Peyer's patch (tissue), 4 donors: Measurements from ENCODE around the gene TCF7. TPM values are rescaled to one million over a fixed set of nuclear protein-coding genes. Genes with fewer than 3 reads are reported as not detected.

Experiments used
- DNase-seq, 3 donors: peaks; one replicate each; pipeline ENCODE4 v3.0.0-alpha.2; 2017 to 2019
- H3K27ac ChIP-seq, 4 donors: fragments of 200-600 bp; sonication (generic); one replicate each; pipeline ENCODE4 v1.5.1; 2016 to 2019
- H3K27me3 ChIP-seq, 2 donors: fragments of 200-600 bp; sonication (generic); one replicate each; pipeline ENCODE4 v1.5.1; 2019
- H3K36me3 ChIP-seq, 3 donors: fragments of 200-600 bp; sonication (generic); one replicate each; pipeline ENCODE4 v1.5.1; 2016 to 2019
- H3K4me1 ChIP-seq, 4 donors: fragments of 200-600 bp; sonication (generic); one replicate each; pipeline ENCODE4 v1.5.1; 2016 to 2019
- H3K4me3 ChIP-seq, 4 donors: fragments of 200-600 bp; sonication (generic); 1 replicate in 3 of 4; 2 replicates in 1 of 4; pipeline ENCODE4 v1.5.1; 2016 to 2019; ENCODE audit warnings: mild to moderate bottlenecking in 1 of 4
- H3K9me3 ChIP-seq, 4 donors: fragments of 200-600 bp; sonication (generic); one replicate each; pipeline ENCODE4 v1.5.1; 2016 to 2019; ENCODE audit warnings: mild to moderate bottlenecking in 1 of 4
- POLR2A ChIP-seq, 2 donors: fragments of 450-650 bp; IDR thresholded peaks; one replicate each; pipeline ENCODE4 v1.5.1; 2017; ENCODE audit warnings: antibody characterized with exemption in 2 of 2, mild to moderate bottlenecking in 2 of 2, moderate library complexity in 2 of 2
- total RNA-seq, 4 donors: library from RNA; depleted of rRNA; stranded (reverse); fragments of >200 nt; gene quantifications; one replicate each; pipeline ENCODE4 v1.1.0, GENCODE V29; 2016
- TF ChIP-seq, protein P1 (sequence below), 6 experiments: fragments of 450-650 bp in 4 of 6; fragments of 200-600 bp in 2 of 6; sonication (generic) in 1 of 6; IDR thresholded peaks; one replicate each; pipeline ENCODE4 v1.5.1; 2017 to 2019; ENCODE audit warnings: antibody characterized with exemption in 6 of 6, mild to moderate bottlenecking in 3 of 6, moderate library complexity in 1 of 6

The TCF7 gene
- total RNA-seq, 4 donors from 2014 or later = 11.8 to 32.2 (median 22.0) TPM

DNA sequence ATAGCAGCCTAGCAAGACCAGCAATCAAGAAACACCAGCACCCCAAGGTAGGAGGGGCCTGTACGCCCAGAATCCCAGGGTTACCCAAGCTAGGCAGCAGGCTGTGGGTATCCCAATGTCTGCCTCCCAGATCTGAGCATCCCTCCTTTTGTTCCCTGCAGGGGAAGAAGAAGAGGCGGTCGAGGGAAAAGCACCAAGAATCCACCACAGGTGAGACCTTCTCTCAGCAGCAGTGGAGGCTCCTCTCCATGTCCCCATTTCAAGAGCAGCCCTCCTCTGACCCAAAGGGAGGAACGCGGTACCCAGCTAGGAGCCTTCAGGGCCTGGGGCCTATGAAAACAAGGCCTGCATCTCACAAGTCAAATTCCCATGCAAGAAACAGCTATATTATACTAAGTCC, 28.9 kb downstream of the TCF7 start:
- no peak for DNase-seq
- Histone ChIP-seq H3K4me1 (peaks cover 0 to 7% (median 3%) of the 10 kb centered on the region in 4 donors), H3K9me3 (no peaks in the 10 kb centered on the region), H3K27me3 (no peaks in the 10 kb centered on the region), H3K27ac (no peak overlapping the region), H3K4me3 (no peak overlapping the region), H3K36me3 (peaks cover 0 to 78% (median 0%) of the 10 kb centered on the region in 3 donors)
- no peak for TF ChIP-seq POLR2A (IDR thresholded peaks at IDR 0.05)
- TF ChIP-seq, protein P1, sequence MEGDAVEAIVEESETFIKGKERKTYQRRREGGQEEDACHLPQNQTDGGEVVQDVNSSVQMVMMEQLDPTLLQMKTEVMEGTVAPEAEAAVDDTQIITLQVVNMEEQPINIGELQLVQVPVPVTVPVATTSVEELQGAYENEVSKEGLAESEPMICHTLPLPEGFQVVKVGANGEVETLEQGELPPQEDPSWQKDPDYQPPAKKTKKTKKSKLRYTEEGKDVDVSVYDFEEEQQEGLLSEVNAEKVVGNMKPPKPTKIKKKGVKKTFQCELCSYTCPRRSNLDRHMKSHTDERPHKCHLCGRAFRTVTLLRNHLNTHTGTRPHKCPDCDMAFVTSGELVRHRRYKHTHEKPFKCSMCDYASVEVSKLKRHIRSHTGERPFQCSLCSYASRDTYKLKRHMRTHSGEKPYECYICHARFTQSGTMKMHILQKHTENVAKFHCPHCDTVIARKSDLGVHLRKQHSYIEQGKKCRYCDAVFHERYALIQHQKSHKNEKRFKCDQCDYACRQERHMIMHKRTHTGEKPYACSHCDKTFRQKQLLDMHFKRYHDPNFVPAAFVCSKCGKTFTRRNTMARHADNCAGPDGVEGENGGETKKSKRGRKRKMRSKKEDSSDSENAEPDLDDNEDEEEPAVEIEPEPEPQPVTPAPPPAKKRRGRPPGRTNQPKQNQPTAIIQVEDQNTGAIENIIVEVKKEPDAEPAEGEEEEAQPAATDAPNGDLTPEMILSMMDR (IDR thresholded peaks at IDR 0.05) = no peak

DNA sequence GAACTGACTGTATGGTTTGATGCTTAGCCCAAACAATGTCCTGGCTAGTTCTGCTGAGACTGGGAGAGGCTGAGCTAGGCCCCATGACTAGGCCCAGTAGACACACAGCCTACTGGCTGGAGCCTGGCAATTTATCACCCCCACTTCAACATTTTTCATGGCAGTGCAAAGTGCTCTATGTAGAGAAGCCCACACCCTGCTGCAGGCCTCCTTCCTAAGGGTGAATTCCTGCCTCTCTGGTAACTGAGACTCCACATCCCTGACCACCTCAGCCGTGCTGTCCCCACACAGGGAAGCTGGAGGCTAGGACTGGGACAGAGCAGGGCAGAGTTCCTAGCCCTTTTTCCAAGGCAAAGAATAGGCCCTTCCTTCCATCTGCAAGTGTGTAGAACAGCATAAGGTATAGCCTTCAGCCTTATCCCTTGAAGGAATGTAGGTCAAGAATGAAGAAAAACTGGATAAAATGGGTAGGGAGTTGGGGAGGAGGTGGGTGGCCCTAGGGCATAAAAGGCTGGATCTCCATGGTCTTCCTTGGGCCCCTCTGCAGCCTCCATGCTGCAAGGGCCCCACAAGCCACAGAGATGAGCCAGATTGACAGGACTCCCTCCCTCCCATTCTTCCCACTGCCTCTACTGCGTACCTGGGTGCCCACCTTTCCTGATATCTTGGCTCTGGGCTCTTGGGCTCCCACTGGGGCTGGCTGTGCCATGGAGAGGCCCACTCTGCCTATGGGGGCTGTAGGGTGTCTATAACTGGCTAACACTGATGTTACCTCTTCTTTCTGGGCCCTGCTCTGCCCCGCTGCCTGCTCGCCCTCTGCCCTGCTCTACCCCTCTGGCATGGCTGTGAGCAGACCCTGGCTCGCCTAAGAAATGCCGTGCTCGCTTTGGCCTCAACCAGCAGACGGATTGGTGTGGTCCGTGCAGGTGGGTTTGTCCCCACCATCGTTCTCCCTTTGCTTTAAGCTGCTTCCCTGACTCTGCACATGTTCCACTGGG, 29.8 kb downstream of the TCF7 start:
- no peaks in the 10 kb centered on the region for H3K27me3 ChIP-seq
- no peak overlapping the region for H3K4me3 ChIP-seq
- no peak for DNase-seq
- peaks cover 0 to 7% (median 3%) of the 10 kb centered on the region in 4 donors for H3K4me1 ChIP-seq
- no peaks in the 10 kb centered on the region for H3K9me3 ChIP-seq
- peaks cover 0 to 79% (median 0%) of the 10 kb centered on the region in 3 donors for H3K36me3 ChIP-seq
- H3K27ac ChIP-seq = no peak overlapping the region
- no peak for TF ChIP-seq POLR2A (IDR thresholded peaks at IDR 0.05)
- TF ChIP-seq, protein P1 (IDR thresholded peaks at IDR 0.05) = no peak

DNA sequence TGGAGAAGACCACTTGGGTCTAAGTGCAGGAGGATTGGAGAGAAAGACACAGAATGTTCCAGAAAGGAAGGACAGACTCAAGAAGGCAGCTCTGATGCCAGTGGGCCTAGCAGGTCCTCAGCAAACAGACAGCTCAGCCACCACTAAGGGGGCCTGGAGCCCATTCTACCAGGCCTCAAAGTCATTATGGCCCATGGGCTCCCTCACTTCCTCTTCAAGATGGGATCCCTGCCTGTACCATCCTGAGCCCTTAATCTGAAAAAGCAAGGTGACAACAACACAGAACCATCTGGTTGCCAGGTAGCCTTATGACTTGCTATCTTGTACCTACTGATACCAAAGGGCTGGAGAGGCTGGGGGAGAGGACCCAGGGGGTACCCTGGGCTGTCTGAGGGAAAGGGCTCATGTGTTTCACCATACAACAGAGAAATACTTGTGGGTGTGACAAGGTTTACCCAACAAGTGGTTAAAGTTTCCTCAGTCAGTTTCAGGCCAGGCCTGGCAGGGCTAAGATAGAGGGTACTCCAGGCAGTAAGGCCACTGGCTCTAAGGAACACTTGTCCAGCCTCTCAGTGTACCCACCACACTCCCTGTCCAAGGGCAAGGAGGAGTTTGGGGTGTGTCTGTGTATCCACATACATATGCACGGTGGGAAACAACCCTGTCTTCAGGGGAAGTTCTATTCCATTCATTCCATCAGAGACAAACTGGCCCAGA, 30.7 kb downstream of the TCF7 start:
- no peak for TF ChIP-seq POLR2A (IDR thresholded peaks at IDR 0.05)
- TF ChIP-seq, protein P1 (IDR thresholded peaks at IDR 0.05) = no peak
- no peak overlapping the region for H3K4me3 ChIP-seq
- peaks cover 0 to 7% (median 3%) of the 10 kb centered on the region in 4 donors for H3K4me1 ChIP-seq
- peaks cover 0 to 72% (median 0%) of the 10 kb centered on the region in 3 donors for H3K36me3 ChIP-seq
- H3K9me3 ChIP-seq = no peaks in the 10 kb centered on the region
- H3K27ac ChIP-seq = no peak overlapping the region
- no peak for DNase-seq
- H3K27me3 ChIP-seq = no peaks in the 10 kb centered on the region

DNA sequence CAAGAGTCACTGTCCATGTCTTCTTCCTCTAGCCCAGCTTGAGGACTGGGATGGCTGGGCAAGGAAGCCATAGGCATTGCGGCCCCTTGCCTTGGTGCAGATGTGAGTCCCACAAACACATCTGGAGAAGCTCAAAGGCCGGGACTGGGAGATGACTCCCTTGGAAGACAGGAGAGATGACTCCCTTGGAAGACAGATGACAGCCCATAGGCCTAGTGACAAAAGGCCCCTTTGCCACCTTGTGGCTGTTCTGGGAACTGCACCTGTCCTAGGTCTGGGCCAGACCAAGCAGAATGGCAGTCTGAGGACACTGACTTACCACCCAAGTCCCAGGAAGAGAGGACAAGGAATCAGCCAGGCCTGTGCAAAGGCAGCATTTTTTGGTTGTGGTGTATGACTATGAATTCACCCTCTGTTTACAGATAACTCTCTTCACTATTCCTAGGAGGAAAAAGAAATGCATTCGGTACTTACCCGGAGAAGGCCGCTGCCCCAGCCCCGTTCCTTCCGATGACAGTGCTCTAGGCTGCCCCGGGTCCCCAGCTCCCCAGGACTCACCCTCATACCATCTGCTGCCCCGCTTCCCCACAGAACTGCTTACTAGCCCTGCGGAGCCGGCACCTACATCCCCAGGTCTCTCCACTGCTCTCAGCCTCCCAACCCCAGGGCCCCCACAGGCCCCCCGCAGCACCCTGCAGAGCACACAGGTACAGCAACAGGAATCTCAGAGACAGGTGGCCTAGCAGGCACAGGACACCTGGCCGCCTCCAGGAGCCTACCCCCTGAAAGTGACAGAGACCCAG, 31.5 kb downstream of the TCF7 start:
- no peak overlapping the region for H3K27ac ChIP-seq
- H3K4me1 ChIP-seq = peaks cover 0 to 7% (median 1%) of the 10 kb centered on the region in 4 donors
- no peak for TF ChIP-seq POLR2A (IDR thresholded peaks at IDR 0.05)
- TF ChIP-seq, protein P1 (IDR thresholded peaks at IDR 0.05) = peak; percentile 91 to 96 (median 94)
- H3K27me3 ChIP-seq = no peaks in the 10 kb centered on the region
- H3K36me3 ChIP-seq = peaks cover 0 to 78% (median 0%) of the 10 kb centered on the region in 3 donors
- no peaks in the 10 kb centered on the region for H3K9me3 ChIP-seq
- no peak overlapping the region for H3K4me3 ChIP-seq
- DNase-seq = peak; percentile 83 to 94 (median 85)
